HEK293 (cell line): ENCODE data around the gene HABP4.

Experiments
- ELK4 ChIP-seq: IDR thresholded peaks from 2 replicates; pipeline ENCODE4 v1.6.1; 2011; ENCODE audit warnings: mild to moderate bottlenecking, low read depth, low read length, borderline replicate concordance
- HOXC10 ChIP-seq: sonication (generic); formaldehyde crosslinking; IDR thresholded peaks from 2 replicates; pipeline ENCODE4 v1.8.1; 2023; ENCODE audit warnings: mild to moderate bottlenecking, missing genetic modification reagents
- KLF10 ChIP-seq: fragments of 450-650 bp; IDR thresholded peaks from 2 replicates; pipeline ENCODE4 v1.5.1; 2018; ENCODE audit warnings: missing biosample characterization, mild to moderate bottlenecking, missing genetic modification characterization
- WT1 ChIP-seq: fragments of 450-650 bp; formaldehyde crosslinking; IDR thresholded peaks from 2 replicates; pipeline ENCODE4 v1.5.1; 2016; ENCODE audit warnings: missing biosample characterization, missing genetic modification characterization
- ZBTB44 ChIP-seq: fragments of 450-650 bp; IDR thresholded peaks from 2 replicates; pipeline ENCODE4 v1.5.1; 2018; ENCODE audit warnings: missing biosample characterization, mild to moderate bottlenecking, missing genetic modification characterization
- ZBTB8A ChIP-seq: fragments of 450-650 bp; formaldehyde crosslinking; IDR thresholded peaks from 2 replicates; pipeline ENCODE4 v1.5.1; 2016; ENCODE audit warnings: missing biosample characterization, missing genetic modification characterization
- ZFP3 ChIP-seq: fragments of 450-650 bp; formaldehyde crosslinking; IDR thresholded peaks from 2 replicates; pipeline ENCODE4 v1.5.1; 2016; ENCODE audit warnings: low read depth, missing biosample characterization, missing genetic modification characterization
- ZNF133 ChIP-seq: fragments of 450-650 bp; formaldehyde crosslinking; IDR thresholded peaks from 2 replicates; pipeline ENCODE4 v1.5.1; 2016; ENCODE audit warnings: missing biosample characterization, missing genetic modification characterization
- ZNF157 ChIP-seq: fragments of 450-650 bp; formaldehyde crosslinking; IDR thresholded peaks from 2 replicates; pipeline ENCODE4 v1.5.1; 2016; ENCODE audit warnings: missing biosample characterization, missing genetic modification characterization
- ZNF175 ChIP-seq: fragments of 450-650 bp; formaldehyde crosslinking; IDR thresholded peaks from 2 replicates; pipeline ENCODE4 v1.5.1; 2016; ENCODE audit warnings: missing biosample characterization, missing genetic modification characterization
- ZNF19 ChIP-seq: fragments of 450-650 bp; formaldehyde crosslinking; IDR thresholded peaks from 2 replicates; pipeline ENCODE4; 2016; ENCODE audit warnings: missing biosample characterization, missing genetic modification characterization, low read depth
- ZNF202 ChIP-seq: fragments of 450-650 bp; formaldehyde crosslinking; IDR thresholded peaks from 2 replicates; pipeline ENCODE4 v1.5.1; 2016; ENCODE audit warnings: missing biosample characterization, missing genetic modification characterization, borderline replicate concordance
- ZNF223 ChIP-seq: fragments of 450-650 bp; formaldehyde crosslinking; IDR thresholded peaks from 2 replicates; pipeline ENCODE4 v1.5.1; 2016; ENCODE audit warnings: missing biosample characterization, missing genetic modification characterization
- ZNF239 ChIP-seq: fragments of 450-650 bp; formaldehyde crosslinking; IDR thresholded peaks from 2 replicates; pipeline ENCODE4 v1.5.1; 2016; ENCODE audit warnings: missing biosample characterization, missing genetic modification characterization
- ZNF24 ChIP-seq: fragments of 450-650 bp; formaldehyde crosslinking; IDR thresholded peaks from 2 replicates; pipeline ENCODE4 v1.5.1; 2016; ENCODE audit warnings: missing biosample characterization, missing genetic modification characterization
- ZNF311 ChIP-seq: fragments of 450-650 bp; formaldehyde crosslinking; IDR thresholded peaks from 2 replicates; pipeline ENCODE4 v1.5.1; 2017; ENCODE audit warnings: missing biosample characterization, missing genetic modification characterization, borderline replicate concordance
- ZNF354C ChIP-seq: fragments of 450-650 bp; formaldehyde crosslinking; IDR thresholded peaks from 2 replicates; pipeline ENCODE4 v1.5.1; 2016; ENCODE audit warnings: missing biosample characterization, missing genetic modification characterization, low read depth, borderline replicate concordance
- ZNF394 ChIP-seq: fragments of 450-650 bp; formaldehyde crosslinking; IDR thresholded peaks from 2 replicates; pipeline ENCODE4 v1.5.1; 2016; ENCODE audit warnings: missing biosample characterization, missing genetic modification characterization, mild to moderate bottlenecking, moderate library complexity, borderline replicate concordance
- ZNF510 ChIP-seq: fragments of 450-650 bp; formaldehyde crosslinking; IDR thresholded peaks from 2 replicates; pipeline ENCODE4 v1.5.1; 2018; ENCODE audit warnings: mild to moderate bottlenecking, missing genetic modification characterization, missing biosample characterization; ENCODE audit not compliant: insufficient replicate concordance
- ZNF513 ChIP-seq: fragments of 450-650 bp; IDR thresholded peaks from 2 replicates; pipeline ENCODE4 v1.5.1; 2018; ENCODE audit warnings: missing biosample characterization, missing genetic modification characterization
- ZNF514 ChIP-seq: fragments of 450-650 bp; formaldehyde crosslinking; IDR thresholded peaks from 2 replicates; pipeline ENCODE4 v1.5.1; 2016; ENCODE audit warnings: missing biosample characterization, missing genetic modification characterization
- ZNF521 ChIP-seq: fragments of 450-650 bp; formaldehyde crosslinking; IDR thresholded peaks from 2 replicates; pipeline ENCODE4 v1.5.1; 2017; ENCODE audit warnings: missing biosample characterization, mild to moderate bottlenecking, missing genetic modification characterization
- ZNF530 ChIP-seq: fragments of 450-650 bp; formaldehyde crosslinking; IDR thresholded peaks from 2 replicates; pipeline ENCODE4 v1.5.1; 2016; ENCODE audit warnings: low read depth, missing biosample characterization, missing genetic modification characterization
- ZNF544 ChIP-seq: fragments of 450-650 bp; formaldehyde crosslinking; IDR thresholded peaks from 2 replicates; pipeline ENCODE4 v1.5.0; 2017; ENCODE audit warnings: missing biosample characterization, missing genetic modification characterization
- ZNF549 ChIP-seq: fragments of 450-650 bp; IDR thresholded peaks from 2 replicates; pipeline ENCODE4 v1.5.1; 2018; ENCODE audit warnings: missing biosample characterization, missing genetic modification characterization, mild to moderate bottlenecking, inconsistent platforms, moderate library complexity
- ZNF580 ChIP-seq: fragments of 450-650 bp; formaldehyde crosslinking; IDR thresholded peaks from 2 replicates; pipeline ENCODE4 v1.5.1; 2016; ENCODE audit warnings: missing biosample characterization, missing genetic modification characterization
- ZNF585B ChIP-seq: fragments of 450-650 bp; formaldehyde crosslinking; IDR thresholded peaks from 2 replicates; pipeline ENCODE4 v1.5.1; 2016; ENCODE audit warnings: missing biosample characterization, missing genetic modification characterization
- ZNF704 ChIP-seq: fragments of 450-650 bp; formaldehyde crosslinking; IDR thresholded peaks from 2 replicates; pipeline ENCODE4 v1.5.1; 2016; ENCODE audit warnings: missing biosample characterization, missing genetic modification characterization
- ZNF830 ChIP-seq: fragments of 450-650 bp; IDR thresholded peaks from 2 replicates; pipeline ENCODE4 v1.5.0; 2018; ENCODE audit warnings: missing biosample characterization, missing genetic modification characterization, low read depth, mild to moderate bottlenecking, moderate library complexity
- ZNF843 ChIP-seq: fragments of 450-650 bp; formaldehyde crosslinking; IDR thresholded peaks from 2 replicates; pipeline ENCODE4 v1.5.1; 2016; ENCODE audit warnings: missing biosample characterization, missing genetic modification characterization
- ZSCAN18 ChIP-seq: fragments of 450-650 bp; formaldehyde crosslinking; IDR thresholded peaks from 2 replicates; pipeline ENCODE4 v1.5.1; 2016; ENCODE audit warnings: missing biosample characterization, missing genetic modification characterization
- ZSCAN5A ChIP-seq: fragments of 450-650 bp; formaldehyde crosslinking; IDR thresholded peaks from 2 replicates; pipeline ENCODE4 v1.5.1; 2016; ENCODE audit warnings: missing biosample characterization, missing genetic modification characterization

Gene HABP4

GRCh38 chr9:96418083-96418919 lies 31.7 kb upstream of the HABP4 start, which contains the start of gene ZNF367 (continued):
- TF ChIP-seq ZNF513 (tag by site-specific recombination) (no peak), ZNF521 (no peak), ZNF585B (tag by site-specific recombination) (no peak), ZBTB44 (no peak), ZNF202 (no peak), ZNF133 (tag by site-specific recombination) (no peak), ZNF514 (tag by site-specific recombination) (no peak), ZFP3 (no peak), ZNF223 (tag by site-specific recombination) (no peak), ZNF239 (tag by site-specific recombination) (no peak), ZNF549 (no peak), ZNF394 (tag by site-specific recombination) (no peak), WT1 (0 out of 2 replicates have a peak, but pooled peaks have one; percentile 12), ZNF544 (tag by site-specific recombination) (no peak), ZNF24 (tag by site-specific recombination) (no peak), KLF10 (peak; percentile 99), ZNF175 (tag by site-specific recombination) (no peak), ZNF311 (no peak), ZNF354C (tag by site-specific recombination) (no peak), ZNF830 (tag by site-specific recombination) (no peak), ZNF530 (tag by site-specific recombination) (no peak), ZNF19 (tag by site-specific recombination) (no peak), ZNF704 (tag by site-specific recombination) (no peak), ZNF580 (tag by site-specific recombination) (no peak), ZSCAN5A (no peak), ZNF510 (tag by site-specific recombination) (no peak), ZSCAN18 (tag by site-specific recombination) (no peak), ZBTB8A (tag by site-specific recombination) (no peak; the same call in 1 of the 2 replicates), ZNF157 (tag by site-specific recombination) (no peak), ZNF843 (no peak), HOXC10 (CRISPR knock-in tag) (peak; percentile 96; the same call in 1 of the 2 replicates), ELK4 (no peak)
